ENCODE data around the gene FLYWCH2.

DNA sequence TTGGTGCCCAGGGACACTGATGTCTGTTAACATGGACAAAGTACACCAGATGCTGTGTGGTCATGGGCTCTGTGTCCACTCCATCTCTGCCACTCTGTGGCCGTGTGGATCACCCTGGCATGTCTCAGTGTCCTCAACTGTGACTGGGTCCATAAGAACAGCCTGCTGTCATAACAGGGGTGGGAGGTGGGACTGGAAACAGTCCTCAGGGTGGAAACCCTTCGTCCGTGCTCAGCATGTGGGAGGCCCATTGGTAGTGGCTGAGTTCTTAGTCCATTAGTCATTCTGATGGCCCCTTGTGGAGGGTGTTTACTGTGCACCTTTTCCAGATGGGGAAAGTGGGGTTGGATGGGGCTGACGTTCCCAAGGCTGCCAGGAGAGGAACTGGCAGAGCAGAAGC lies 12.8 kb downstream of the FLYWCH2 start:
- TF ChIP-seq RAD21 (IDR thresholded peaks at IDR 0.05; ENCODE audit: low read length), result no peak
- TF ChIP-seq, protein P1, sequence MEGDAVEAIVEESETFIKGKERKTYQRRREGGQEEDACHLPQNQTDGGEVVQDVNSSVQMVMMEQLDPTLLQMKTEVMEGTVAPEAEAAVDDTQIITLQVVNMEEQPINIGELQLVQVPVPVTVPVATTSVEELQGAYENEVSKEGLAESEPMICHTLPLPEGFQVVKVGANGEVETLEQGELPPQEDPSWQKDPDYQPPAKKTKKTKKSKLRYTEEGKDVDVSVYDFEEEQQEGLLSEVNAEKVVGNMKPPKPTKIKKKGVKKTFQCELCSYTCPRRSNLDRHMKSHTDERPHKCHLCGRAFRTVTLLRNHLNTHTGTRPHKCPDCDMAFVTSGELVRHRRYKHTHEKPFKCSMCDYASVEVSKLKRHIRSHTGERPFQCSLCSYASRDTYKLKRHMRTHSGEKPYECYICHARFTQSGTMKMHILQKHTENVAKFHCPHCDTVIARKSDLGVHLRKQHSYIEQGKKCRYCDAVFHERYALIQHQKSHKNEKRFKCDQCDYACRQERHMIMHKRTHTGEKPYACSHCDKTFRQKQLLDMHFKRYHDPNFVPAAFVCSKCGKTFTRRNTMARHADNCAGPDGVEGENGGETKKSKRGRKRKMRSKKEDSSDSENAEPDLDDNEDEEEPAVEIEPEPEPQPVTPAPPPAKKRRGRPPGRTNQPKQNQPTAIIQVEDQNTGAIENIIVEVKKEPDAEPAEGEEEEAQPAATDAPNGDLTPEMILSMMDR (conservative IDR thresholded peaks at IDR 0.05; ENCODE audit: low read depth, low read length), result no peak
- TF ChIP-seq MAZ (IDR thresholded peaks at IDR 0.05; ENCODE audit: borderline replicate concordance, low read depth, low read length), result no peak
